HG03575 (cell line): ENCODE data around the gene TNIK.

ENCODE experiments used
- ATAC-seq: cut with Tn5 transposase; IDR thresholded peaks from one replicate; pipeline ENCODE4 v1.9.1; 2021; ENCODE audit not compliant: unreplicated experiment, insufficient number of reproducible peaks, low FRiP score; ENCODE audit errors: extremely low read depth

TNIK gene

GRCh38 chr3:171459942-171460724, at the start of gene TNIK:
TSS of gene TNIK (minus strand) at chr3:171460405. CDS start at chr3:171460063, 342 bp downstream.
- ATAC-seq: peak; percentile 29

GRCh38 chr3:171508676-171509075, 48.5 kb upstream of the TNIK start:
- ATAC-seq: no peak

DNA sequence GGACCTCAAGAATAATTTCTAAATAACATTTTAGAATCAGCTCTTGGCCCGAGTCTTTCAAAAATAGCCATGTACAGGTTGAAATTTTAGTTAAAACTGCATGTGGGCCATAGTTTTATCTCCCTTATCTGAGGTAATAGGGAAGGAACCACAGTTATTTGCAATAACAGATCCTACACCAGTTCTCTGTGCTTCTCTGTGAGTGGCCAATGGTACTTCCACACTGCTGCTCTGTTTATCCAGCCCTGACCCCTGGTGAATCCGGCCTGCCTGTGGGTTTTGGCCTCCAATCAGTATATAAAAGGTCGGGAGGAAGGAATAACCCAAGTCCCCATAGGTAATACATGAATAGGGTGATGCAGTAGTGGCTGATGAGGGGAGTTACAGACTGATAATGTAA, 48.0 kb upstream of the TNIK start:
- ATAC-seq: no peak

- no peak for ATAC-seq
Measured at GRCh38 chr3:171506743-171507319, 46.6 kb upstream of the TNIK start.

DNA sequence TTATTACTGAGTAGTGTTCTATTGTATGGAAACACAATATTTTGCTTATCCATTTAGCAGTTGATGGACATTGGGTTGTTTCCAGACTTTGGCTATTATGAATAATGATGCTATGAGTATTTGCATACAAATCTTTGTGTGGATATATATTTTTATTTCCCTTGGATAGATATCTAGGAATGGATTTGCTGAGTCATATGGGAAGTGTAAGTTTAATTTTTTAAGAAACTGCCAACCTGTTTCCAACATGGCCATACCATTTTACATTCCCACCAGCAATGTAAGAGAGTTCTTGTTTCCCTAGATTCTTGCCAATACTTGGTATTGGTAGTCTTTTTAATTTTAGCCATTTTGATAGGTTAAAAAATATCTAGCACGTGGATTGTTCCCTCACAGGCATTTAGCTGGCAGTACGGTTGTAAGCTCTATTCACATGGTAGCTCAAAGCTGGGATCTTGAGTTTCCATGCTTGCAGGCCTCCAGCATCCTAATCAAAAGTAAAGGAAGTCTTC, 45.7 kb upstream of the TNIK start:
- ATAC-seq: no peak

GRCh38 chr3:171504376-171504775, 44.2 kb upstream of the TNIK start:
- no peak for ATAC-seq

DNA sequence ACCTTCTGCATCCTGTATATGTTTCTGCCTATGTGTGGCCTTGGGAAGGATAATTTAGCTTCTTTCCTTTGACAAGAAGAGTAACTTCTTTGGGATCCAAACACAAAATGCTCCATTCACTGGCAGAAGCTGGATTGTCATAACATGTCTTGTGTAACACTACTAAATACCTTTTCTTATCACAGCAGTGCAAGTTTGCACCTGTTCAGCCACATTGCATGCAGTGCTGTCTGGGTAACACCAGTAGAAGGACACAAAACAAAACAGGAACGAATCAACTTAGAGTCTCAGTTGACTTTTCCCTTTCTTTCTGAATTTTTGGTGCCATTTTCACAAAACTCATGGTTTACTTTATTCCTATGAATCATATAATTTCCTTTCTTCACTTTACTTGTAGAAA, 43.6 kb upstream of the TNIK start:
- ATAC-seq: no peak

- ATAC-seq: no peak
Measured at GRCh38 chr3:171498921-171499320, 38.7 kb upstream of the TNIK start.

DNA sequence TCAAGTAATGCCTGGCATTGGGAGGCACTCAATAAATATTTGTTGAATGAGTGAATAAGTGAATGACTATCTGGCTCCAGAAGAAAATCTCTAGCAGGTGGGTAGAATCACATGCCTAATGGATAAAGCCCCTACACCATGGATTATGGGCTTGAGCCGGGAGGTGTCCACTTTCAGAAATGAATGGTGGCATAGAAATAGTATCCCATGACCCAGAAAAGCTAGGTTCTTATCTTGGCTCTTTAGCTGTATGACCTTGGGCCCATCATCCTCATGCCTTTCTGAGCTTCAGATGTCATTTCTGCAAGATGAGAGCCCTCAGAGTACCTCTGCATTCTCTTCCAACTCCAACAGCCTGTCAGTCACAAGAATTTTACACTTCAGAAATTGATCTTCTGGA, 37.3 kb upstream of the TNIK start:
- no peak for ATAC-seq

- ATAC-seq: no peak
Measured at GRCh38 chr3:171495413-171495812, 35.2 kb upstream of the TNIK start.

GRCh38 chr3:171494457-171495109, 34.4 kb upstream of the TNIK start:
- ATAC-seq: no peak

DNA sequence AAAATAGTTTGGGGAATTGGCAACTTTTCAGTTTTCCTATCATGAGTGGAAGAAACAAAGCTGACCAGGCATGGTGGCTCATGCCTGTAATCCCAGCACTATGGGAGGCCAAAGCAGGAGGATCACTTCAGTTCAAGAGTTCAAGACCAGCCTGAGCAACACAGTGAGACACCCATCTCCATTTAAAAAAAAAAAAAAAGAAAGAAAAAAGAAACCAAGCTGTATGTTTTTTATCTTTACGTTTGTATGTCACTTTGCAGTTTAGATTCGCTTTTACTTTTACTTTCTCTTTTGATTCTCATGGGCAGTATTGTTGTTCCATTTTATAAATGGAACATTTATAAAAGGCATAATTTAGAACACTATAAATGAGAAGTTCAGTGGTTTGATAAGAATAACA, 31.2 kb upstream of the TNIK start:
- ATAC-seq: no peak

GRCh38 chr3:171490901-171491300, 30.7 kb upstream of the TNIK start:
- ATAC-seq: no peak

DNA sequence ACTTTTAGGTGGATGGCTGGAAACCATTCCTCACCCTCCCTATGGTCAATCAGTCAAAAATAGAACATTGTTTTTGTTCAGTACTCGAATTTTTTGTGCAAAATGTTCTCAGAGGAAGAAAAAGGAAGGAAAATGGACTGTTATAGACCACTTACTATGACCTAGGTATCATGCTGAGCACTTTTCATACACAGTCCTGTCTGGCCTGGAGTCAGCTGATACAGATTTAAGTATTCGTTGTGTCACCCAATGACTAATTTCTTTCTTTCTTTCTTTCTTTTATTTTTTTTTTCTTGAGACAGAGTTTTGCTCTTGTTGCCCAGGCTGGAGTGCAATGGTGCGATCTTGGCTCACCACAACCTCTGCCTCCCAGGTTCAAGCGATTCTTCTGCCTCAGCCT, 29.1 kb upstream of the TNIK start:
- ATAC-seq: no peak

- no peak for ATAC-seq
Measured at GRCh38 chr3:171488479-171488878, 28.3 kb upstream of the TNIK start.

- no peak for ATAC-seq
Measured at GRCh38 chr3:171487382-171487781, 27.2 kb upstream of the TNIK start.

DNA sequence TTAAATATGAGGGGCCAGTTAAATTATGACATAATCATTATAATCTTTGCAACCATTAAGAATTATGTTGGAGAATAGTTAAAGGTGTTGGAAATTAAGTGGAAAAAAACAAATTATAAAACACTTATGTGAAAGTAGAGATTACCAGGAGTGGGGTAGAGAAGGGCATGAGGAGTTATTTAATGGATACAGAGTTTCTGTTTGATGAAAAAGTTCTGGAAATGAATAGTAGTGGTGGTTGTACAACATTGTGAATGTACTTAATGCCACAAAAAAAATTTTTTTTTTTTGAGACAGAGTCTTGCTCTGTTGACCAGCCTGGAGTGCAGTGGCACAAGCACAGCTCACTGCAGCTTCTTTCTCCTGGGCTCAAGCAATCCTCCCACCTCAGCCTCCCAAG, 25.1 kb upstream of the TNIK start:
- no peak for ATAC-seq

DNA sequence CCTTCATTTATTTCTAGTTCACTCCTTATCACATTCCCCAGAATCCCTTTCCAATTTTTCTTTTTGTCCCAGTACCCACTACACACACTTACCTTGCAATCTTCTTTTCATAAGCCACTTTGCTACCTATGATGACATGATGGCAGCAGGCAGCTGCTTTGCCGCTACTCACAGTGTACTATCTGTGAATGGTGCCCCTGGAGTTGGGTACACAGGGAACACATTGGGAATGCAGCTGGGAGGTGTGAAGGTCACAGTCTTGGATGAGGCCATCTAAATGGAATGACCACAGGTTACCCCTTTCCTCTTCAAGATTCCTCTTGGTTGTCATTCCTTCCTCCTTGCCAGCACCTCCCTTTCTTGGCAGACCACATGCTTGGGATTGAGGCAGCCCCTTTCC, 20.8 kb upstream of the TNIK start:
- ATAC-seq: no peak

GRCh38 chr3:171480526-171480925, 20.3 kb upstream of the TNIK start:
- ATAC-seq: peak; percentile 75

GRCh38 chr3:171476532-171477102, 16.4 kb upstream of the TNIK start:
- no peak for ATAC-seq
